Heart left ventricle (tissue), 16 donors: Measurements from ENCODE around the gene USP22. TPM values are rescaled to one million over a fixed set of nuclear protein-coding genes. Genes with fewer than 3 reads are reported as not detected.
A peak's percentile ranks its signal among the peaks of the same experiment; 100 is the strongest.

ENCODE experiments used
- ATAC-seq, 4 donors: fragments of 200-7000 bp; cut with Tn5 transposase; one replicate each; pipeline ENCODE4 v1.9.1; 2020 to 2022; ENCODE audit warnings: moderate library complexity in 4 of 4, mild to moderate bottlenecking in 3 of 4, moderate number of reproducible peaks in 1 of 4
- DNase-seq, 5 donors: peaks; one replicate each; pipeline ENCODE4 v3.0.0-alpha.2; 2020
- H3K27ac ChIP-seq, 12 donors: fragments of 200-600 bp; sonication (generic) in 4 of 12; one replicate each; pipeline versions ENCODE4 v1.5.0 to v1.8.0; 2016 to 2022; ENCODE audit warnings: mild to moderate bottlenecking in 2 of 12
- H3K27me3 ChIP-seq, 9 donors: fragments of 200-600 bp; sonication (generic) in 2 of 9; one replicate each; pipeline versions ENCODE4 v1.5.1 to v1.8.0; 2016 to 2022; ENCODE audit warnings: mild to moderate bottlenecking in 3 of 9
- H3K36me3 ChIP-seq, 9 donors: fragments of 200-600 bp; sonication (generic) in 2 of 9; one replicate each; pipeline versions ENCODE4 v1.5.0 to v1.8.0; 2018 to 2022; ENCODE audit warnings: mild to moderate bottlenecking in 2 of 9
- H3K4me1 ChIP-seq, 12 donors: fragments of 200-600 bp; sonication (generic) in 4 of 12; one replicate each; pipeline versions ENCODE4 v1.5.0 to v1.8.0; 2016 to 2022; ENCODE audit warnings: mild to moderate bottlenecking in 3 of 12
- H3K4me3 ChIP-seq, 12 donors: fragments of 200-600 bp; sonication (generic) in 4 of 12; one replicate each; pipeline versions ENCODE4 v1.5.0 to v1.8.0; 2017 to 2022; ENCODE audit warnings: mild to moderate bottlenecking in 9 of 12, moderate library complexity in 4 of 12
- H3K9me3 ChIP-seq, 12 donors: fragments of 200-600 bp; sonication (generic) in 4 of 12; one replicate each; pipeline versions ENCODE4 v1.5.0 to v1.8.0; 2016 to 2022; ENCODE audit warnings: mild to moderate bottlenecking in 1 of 12
- CTCF ChIP-seq, 12 donors: fragments of 200-600 bp; sonication (generic) in 4 of 12; IDR thresholded peaks; one replicate each; pipeline versions ENCODE4 v1.5.0 to v1.8.0; 2018 to 2022; ENCODE audit warnings: antibody characterized with exemption in 12 of 12, mild to moderate bottlenecking in 5 of 12
- POLR2A ChIP-seq, 2 donors: fragments of 450-650 bp; IDR thresholded peaks; one replicate each; pipeline ENCODE4 v1.6.1; 2017; ENCODE audit warnings: antibody characterized with exemption in 2 of 2, mild to moderate bottlenecking in 2 of 2, moderate library complexity in 2 of 2
- WGBS, 4 donors: extraction: QIAGEN DNeasy Blood & Tissue Kit in 2 of 4; methylation state at CpG; one replicate each; pipeline versions ENCODE4 v1.1.5 to v1.1.7; 2013 to 2018; 5-methylcytosine and 5-hydroxymethylcytosine counted together
- intact Hi-C, 10 donors: fragments of 100-400 bp; cut with DNase I; formaldehyde crosslinking; loops; one replicate each; pipeline versions ENCODE4 v1.11.1 to v1.14.2; 2022
- long read RNA-seq, 3 donors: library from polyadenylated mRNA; unstranded; transcript quantifications; one replicate each; pipeline ENCODE4 v2.0.0, GENCODE V29; 2020 to 2021
- polyA plus RNA-seq, 2 donors: library from polyadenylated mRNA; stranded (reverse); fragments of 200-250 nt; gene quantifications; one replicate each; pipeline ENCODE4 v1.2.3, GENCODE V29; 2013
- total RNA-seq, 9 donors: library from RNA; depleted of rRNA in 2 of 9; stranded (reverse); fragments of >200 nt in 2 of 9; fragmentation: NEBNext Ultra II Directional in 3 of 9; extraction: Animal tissue kit (Norgen Biotek cat#: 25700) in 3 of 9; gene quantifications; one replicate each; pipeline versions ENCODE4 v1.1.0 to v1.2.4, GENCODE V29; 2016 to 2023
- donor health status: ischemic (EF 13 %, LVEDD 7.1; RV severe dilation, severe dysfunction).
- donor health status: healthy with polysubstance abuse.
- donor health status: DM: no; HTN: yes; CAD: no.
- donor health status: DM: no; HTN: no; CAD: no.
- donor health status: ischemic (EF 25% LVEDD 6.9; RV normal size, moderate dysfunction).
- donor health status: ischemic (EF 25% LVEDD 5.7; RV mildly dilated, moderate dysfunction).
- donor health status: healthy.
- donor health status: DM: yes; HTN: yes; CAD: no.
- donor health status: ischemic (EF 35%, LVEDD 5.7; RV mildly dilated, moderate dysfunction).
- donor health status: nonischemic (EF 11% LVEDD 7.7; RV severe dilation, severe dysfunction).
- donor health status: DM: yes; HTN: yes; CAD: no.
- donor health status: PGD.
- donor health status: ischemic (EF 29% LVEDD 5.4; RV normal size, mild dysfunction).
- donor health status: nonischemic (EF 23%, LVEDD 6.1; RV moderate dilation, normal function).

USP22 gene
- total RNA-seq (100 to 1,000 TPM; 120 to 207 (median 193) TPM), polyA plus RNA-seq (10 to 100 TPM; 33.7 to 95.1 TPM)
- long read RNA-seq, donor 1, full-length matches to known transcripts: 14 of 54 reads
- long read RNA-seq, donor 1, partial matches to known transcripts: 4 of 54 reads
- long read RNA-seq, donor 1, other reads (novel, unspliced or antisense): 36 of 54 reads
- long read RNA-seq, donor 2, full-length matches to known transcripts: 6 of 87 reads
- long read RNA-seq, donor 2, partial matches to known transcripts: 12 of 87 reads
- long read RNA-seq, donor 2, other reads (novel, unspliced or antisense): 69 of 87 reads
- long read RNA-seq, donor 3, full-length matches to known transcripts: 16 of 47 reads
- long read RNA-seq, donor 3, partial matches to known transcripts: 6 of 47 reads
- long read RNA-seq, donor 3, other reads (novel, unspliced or antisense): 25 of 47 reads

- Histone ChIP-seq H3K9me3 (no peaks in the 10 kb centered on the region), H3K36me3 (peaks cover 0 to 14% (median 8%) of the 10 kb centered on the region in 9 donors), H3K27me3 (no peaks in the 10 kb centered on the region), H3K4me3 (peak within 1 kb of the TSS; percentile 87 to 99 (median 98)), H3K27ac (peak within 1 kb of the TSS; percentile 100), H3K4me1 (peaks cover 0 to 46% (median 35%) of the 10 kb centered on the region in 12 donors)
- TF ChIP-seq POLR2A (IDR thresholded peaks at IDR 0.05) (peak in 1 of 2 donors; percentile 83), CTCF (IDR thresholded peaks at IDR 0.05) (no peak)
- ATAC-seq: peak in 2 of 4 donors; percentile 79 to 80
- intact Hi-C loops: loop anchor here in 6 of 10 donors (1.0 to 10.0 kb wide), 12 partner anchors 40 to 246 kb away; partner anchors contain the start of genes DHRS7B (in 2 of the 6), TMEM11 (in 2 of the 6) and MAP2K3 (in 1 of the 6)
- 0 to 1% (median 0%) methylated on average over 22 to 91 of the region's 91 CpGs for WGBS, 4 donors
- no peak for DNase-seq
Observed at GRCh38 chr17:21042458-21043295, at the start of gene USP22. TSS of gene USP22 (minus strand) at chr17:21043011. CDS start at chr17:21042835, 176 bp downstream.

- Histone ChIP-seq H3K27ac (no peak overlapping the region), H3K4me1 (peaks cover 0 to 9% (median 0%) of the 10 kb centered on the region in 12 donors), H3K36me3 (no peaks in the 10 kb centered on the region), H3K9me3 (no peaks in the 10 kb centered on the region), H3K4me3 (no peak overlapping the region), H3K27me3 (no peaks in the 10 kb centered on the region)
- no peak for TF ChIP-seq CTCF (IDR thresholded peaks at IDR 0.05)
- no peak for TF ChIP-seq POLR2A (IDR thresholded peaks at IDR 0.05)
- intact Hi-C loops: no loop called here
- no peak for DNase-seq
- ATAC-seq: no peak
- 60 to 69% (median 64%) methylated on average over 4 of the region's 4 CpGs for WGBS, 4 donors
Observed at GRCh38 chr17:21090902-21091618, 48.2 kb upstream of the USP22 start.

- ATAC-seq: no peak
- 80 to 84% (median 83%) methylated on average over 7 of the region's 7 CpGs for whole genome bisulfite sequencing, 4 donors
- no peak for DNase-seq
Observed at GRCh38 chr17:21089933-21090901, 47.4 kb upstream of the USP22 start.

More at GRCh38 chr17:21089933-21090901, 47.4 kb upstream of the USP22 start:
- intact Hi-C loops: no loop called here
- Histone ChIP-seq H3K27me3 (no peaks in the 10 kb centered on the region), H3K4me1 (peaks cover 0 to 9% (median 0%) of the 10 kb centered on the region in 12 donors), H3K9me3 (no peaks in the 10 kb centered on the region), H3K36me3 (no peaks in the 10 kb centered on the region), H3K4me3 (no peak overlapping the region), H3K27ac (no peak overlapping the region)
- TF ChIP-seq CTCF (IDR thresholded peaks at IDR 0.05): no peak
- TF ChIP-seq POLR2A (IDR thresholded peaks at IDR 0.05): no peak
